Activated CD4-positive, alpha-beta T cell treated with anti-CD3 and anti-CD28 coated beads, Interleukin-2, amount 50 U/mL, for 16 hours (primary cell): ENCODE results near the gene PXT1.
"Not testable (repeated sequence)": the region's sequence is repeated elsewhere in the genome, so short reads cannot be mapped to it uniquely, and the experiment has no call there.

Experiments
- DNase-seq: peaks from one replicate; pipeline ENCODE4 v3.0.0-alpha.2; 2020

The PXT1 gene

DNA sequence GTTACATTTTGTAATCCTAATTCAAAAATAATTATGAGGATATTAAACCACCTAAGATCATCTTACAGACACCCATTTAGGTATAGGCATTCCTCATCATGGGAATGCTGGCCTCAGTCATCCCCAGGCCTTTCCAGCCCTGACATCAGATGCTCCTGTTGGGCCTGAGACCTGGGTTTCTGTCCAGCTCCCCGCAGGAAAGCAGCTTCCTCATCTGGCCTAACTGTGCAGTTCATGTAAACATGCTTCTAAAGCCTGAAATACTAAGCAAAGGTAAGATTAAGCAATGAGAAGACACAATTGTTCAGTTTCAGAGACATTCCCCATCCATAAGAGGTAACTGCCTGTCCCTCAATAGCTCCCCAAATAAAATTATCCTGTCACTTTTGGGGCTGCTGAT is 74.2 kb downstream of the PXT1 start:
- DNase-seq, result no peak

DNA sequence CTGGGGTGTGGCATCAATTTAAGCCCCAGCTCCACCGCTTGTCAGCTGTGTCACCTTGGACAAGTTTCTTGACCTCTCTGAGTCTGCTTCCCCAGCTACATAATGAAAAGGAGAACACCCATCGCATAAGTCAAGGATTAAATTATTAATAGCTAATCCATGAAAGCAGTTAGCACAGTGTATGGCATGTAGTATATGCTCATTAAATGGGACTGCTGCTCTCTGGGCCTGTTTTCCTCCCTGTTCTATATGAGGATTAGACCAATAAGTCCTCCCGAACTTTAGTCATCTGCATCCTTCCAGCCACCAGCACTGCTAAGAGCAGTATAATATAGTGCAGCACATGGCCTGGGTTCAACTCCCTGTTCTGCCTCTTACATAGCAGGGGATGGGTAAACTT is 74.9 kb downstream of the PXT1 start:
- DNase-seq, result no peak

DNA sequence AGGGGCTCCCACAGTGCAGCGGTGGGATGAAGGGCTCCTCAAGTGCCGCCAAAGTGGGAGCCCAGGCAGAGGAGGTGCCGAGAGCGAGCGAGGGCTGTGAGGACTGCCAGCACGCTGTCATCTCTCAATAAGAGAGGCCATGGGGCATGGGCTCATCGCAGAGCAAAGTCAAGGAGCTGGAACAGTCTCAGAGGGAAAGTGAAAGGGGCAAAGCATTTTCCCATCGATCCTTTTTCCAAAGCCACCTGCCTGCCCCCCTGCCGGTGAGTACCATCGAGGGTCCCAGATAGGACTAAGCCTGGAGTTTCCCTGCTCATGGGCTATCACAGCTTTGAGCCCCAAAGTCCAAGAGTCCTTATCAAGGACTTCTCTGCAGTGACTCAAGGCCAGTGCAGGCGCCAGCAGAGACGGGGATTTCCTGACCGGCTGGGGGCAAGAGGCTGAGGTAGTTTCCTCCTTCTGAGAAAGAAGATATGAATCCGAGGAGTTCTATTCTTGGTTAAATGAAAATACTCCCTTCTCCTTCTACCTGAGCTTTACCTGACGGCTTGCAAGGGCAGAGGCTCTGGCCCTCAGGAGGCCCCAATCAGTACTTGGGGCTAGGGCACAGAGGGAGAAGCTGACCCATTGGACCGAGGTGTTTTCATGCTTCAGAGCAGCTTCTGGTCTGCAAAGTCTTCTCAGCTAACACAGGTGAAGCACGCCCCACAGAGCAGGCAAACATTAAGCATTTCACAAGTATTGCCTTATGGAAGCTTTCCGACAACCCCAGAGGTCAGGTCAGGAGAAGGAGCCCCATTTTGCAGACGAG is 77.8 kb downstream of the PXT1 start:
- DNase-seq, result no peak

DNA sequence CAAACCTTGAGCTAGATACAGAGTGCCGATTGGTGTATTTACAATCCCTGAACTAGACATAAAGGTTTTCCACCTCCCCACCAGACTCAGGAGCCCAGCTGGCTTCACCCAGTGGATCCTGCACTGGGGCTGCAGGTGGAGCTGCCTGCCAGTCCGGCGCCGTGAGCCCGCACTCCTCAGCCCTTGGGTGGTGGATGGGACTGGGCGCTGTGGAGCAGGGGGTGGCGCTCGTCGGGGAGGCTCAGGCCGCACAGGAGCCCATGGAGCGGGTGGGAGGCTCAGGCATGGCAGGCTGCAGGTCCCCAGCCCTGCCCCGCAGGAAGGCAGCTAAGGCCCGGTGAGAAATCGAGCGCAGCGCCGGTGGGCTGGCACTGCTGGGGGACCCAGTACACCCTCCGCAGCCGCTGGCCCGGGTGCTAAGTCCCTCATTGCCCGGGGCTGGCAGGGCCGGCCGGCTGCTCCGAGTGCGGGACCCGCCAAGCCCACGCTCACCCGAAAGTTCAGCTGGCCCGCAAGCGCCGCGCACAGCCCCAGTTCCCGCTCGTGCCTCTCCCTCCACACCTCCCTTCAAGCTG is 78.5 kb downstream of the PXT1 start:
- not testable (repeated sequence) for DNase-seq

DNA sequence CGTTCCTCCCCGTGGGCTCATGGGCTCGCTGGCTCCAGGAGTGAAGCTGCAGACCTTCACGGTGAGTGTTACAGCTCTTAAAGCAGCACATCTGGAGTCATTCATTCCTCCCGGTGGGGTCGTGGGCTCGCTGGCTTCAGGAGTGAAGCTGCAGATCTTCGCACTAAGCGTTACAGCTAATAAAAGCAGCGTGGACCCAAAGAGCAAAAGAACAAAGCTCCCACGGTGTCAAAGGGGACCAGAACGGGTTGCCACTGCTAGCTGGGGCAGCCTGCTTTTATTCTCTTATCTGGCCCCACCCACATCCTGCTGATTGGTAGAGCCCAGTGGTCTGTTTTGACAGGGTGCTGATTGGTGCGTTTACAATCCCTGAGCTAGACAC is 79.3 kb downstream of the PXT1 start:
- DNase-seq, result not testable (repeated sequence)

DNA sequence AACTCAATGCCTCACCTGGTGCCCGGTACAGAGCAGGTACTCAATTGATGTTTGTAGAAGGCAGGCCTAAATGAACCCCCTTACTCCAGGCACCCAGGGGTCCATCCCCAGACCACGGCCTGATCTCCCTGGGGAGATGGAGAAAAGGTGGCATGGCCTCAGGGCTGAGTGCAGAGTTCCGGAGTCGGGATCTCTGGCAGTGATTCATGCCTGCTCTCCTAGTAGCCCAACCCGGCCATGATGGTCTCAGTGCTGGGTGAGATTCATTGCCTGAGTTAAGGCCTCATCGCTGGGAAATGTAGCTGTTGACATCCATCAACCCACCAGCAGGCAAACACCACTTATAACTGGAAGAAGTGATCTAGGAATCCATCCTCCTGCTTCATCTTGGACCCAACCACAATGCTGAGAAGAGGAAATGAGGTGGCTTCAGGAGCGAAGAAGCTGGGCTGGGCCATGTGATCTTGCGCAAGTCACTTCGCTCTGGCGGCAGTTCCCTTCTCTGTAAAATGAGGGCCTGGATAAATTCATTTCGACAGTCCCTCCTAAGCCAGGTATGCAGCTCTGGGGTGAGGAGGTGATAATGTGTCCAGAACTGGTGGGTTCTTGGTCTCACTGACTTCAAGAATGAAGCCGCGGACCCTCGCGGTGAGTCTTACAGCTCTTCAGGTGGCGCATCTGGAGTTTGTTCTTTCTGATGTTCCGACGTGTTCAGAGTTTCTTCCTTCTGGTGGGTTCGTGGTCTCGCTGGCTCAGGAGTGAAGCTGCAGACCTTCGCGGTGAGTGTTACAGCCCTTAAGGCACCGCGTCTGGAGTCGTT is 79.9 kb downstream of the PXT1 start:
- DNase-seq, result peak; percentile 23

DNA sequence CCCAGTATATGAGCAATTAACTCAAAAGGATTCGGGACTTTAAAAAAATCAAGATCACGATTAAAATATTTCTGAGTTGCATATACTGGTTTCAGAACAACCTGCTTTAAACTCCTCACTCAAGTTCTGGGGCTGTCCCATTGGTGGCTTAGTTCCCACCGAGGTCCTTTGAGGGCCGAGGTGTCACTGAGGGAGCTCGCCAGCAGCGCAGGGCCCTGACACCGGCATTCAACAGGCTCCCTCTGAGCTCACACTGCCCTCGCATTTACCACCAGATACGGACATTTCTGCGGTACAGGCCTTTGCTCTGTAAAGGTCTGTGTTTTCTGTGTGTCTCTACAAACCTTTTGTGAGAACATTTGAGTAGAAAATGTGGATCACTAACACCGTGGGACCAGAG is 81.6 kb downstream of the PXT1 start:
- no peak for DNase-seq

DNA sequence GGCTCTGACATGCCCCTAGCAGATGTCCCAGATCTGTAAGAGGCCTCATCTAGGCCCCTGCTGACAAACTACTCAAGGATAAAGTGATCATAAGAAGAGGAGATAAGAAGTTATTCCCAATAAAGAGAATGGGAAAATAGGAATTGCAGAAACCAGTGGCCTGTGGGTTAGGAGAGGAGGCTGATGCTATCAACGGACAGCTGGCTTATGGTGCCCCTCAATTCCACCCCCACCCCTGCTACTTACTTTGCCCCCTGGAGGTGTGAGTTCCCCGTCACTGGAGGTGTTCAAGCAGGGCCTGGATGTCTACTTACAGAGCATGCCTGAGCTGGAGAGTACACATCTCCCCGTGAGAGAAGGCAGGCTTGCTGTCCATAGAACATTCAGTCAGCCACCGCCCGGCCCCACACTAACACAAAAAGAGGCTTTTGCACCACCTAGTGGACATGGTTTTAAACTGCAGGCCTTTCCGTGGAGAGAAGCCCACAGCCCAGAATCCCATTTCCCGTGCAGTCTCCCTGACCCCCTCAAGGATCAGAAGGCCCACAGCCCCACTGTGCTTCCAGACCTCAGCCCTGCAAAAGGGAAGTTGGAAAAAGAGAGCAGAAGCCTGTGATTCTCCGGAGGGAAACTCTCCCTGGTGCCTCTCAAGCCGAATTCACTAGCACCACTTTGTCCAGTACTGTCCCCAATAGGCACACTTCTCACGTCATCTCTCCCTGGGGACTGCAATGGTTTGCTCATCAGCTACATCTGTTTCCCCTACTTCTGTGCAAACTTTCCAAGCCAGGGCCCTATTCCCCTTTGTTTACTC is 82.2 kb downstream of the PXT1 start:
- DNase-seq, result peak; percentile 75

DNA sequence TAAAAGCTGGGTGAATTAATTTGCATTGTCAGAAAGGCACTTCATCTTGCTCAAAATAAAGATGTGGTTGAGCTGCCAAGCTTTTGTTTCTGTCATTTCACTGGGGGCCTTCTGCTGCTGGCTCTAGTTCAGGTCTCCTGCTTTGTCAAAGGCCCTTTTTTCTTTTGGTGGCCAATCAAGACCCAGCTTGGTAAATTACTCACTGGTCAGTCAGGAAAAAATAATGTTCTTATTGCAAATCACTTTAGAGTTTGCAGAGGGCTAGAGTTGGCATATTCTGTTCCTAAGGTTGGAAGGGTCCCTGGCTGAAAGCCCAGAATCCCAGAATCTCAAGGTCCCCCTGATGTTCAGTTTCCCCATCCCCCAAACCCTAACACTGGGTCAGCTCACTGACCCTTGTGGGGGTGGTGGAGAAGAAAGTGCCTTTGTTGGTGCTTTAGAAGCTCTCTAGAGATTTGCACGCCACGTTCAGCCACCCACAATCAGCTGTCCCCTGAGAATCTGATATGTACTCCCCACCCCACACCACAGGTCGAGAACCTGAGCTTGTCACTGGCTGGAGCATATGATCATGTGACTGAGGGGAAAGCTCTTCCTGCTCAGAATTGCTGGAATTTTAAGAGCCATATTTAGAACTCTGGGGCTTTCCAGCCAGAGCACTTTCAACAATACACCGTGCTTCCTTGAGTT is 84.3 kb downstream of the PXT1 start:
- no peak for DNase-seq

DNA sequence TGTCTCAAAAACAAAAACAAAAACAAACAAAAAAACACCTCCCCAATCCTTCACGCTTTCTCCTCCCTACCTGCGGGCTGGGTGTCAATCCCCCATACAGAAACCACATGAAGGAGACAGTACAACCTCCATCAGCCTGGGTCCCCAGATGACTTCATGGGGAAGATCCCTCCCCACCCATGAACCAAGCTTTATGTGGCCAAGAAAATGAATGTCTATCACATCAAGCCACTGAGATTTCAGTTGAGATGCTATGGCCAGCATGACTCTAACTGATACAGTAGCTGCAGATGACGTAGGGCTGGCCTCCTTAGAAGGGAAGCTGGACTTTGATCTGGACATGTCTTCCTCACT is 84.8 kb downstream of the PXT1 start:
- DNase-seq, result peak; percentile 7

DNA sequence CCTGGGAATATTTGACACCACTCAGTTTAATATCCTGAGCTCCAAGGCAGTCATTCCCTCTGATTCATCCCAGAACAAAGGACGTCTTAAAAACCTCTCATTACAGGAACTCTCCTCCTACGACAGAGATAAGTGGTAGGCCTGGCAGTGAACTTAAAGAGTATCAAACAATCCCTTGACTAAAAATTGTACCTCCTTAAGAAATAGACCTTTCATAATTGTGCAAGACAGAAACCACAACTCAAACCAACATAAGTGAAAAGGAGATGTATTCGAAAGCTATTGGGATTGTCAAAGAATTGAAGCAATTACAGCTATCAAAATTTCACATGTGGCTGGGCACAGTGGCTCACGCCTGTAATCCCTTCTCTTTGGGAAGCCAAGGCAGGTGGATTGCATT is 86.8 kb downstream of the PXT1 start:
- DNase-seq, result peak; percentile 62

DNA sequence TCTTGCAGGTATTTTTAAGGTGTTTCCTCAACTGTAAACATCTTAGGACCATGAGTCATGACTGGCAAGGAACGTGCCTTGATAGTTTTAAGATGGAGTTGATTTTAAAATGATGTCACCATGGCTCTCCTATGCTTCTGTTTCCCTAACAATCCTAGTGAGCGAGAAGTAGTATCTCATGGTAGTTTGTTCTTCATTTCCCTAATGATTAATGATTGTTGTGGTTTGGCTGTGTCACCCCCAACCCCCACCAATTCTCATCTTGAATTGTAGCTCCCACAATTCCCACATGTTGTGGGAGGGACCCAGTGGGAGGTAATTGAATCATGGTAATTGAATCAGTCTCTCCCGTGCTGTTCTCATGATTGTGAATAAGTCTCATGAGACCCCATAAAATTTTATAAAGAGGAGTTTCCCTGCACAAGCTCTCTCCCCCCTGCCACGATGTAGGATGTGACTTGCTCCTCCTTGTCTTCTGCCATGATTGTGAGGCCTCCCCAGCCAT is 89.2 kb downstream of the PXT1 start:
- no peak for DNase-seq

DNA sequence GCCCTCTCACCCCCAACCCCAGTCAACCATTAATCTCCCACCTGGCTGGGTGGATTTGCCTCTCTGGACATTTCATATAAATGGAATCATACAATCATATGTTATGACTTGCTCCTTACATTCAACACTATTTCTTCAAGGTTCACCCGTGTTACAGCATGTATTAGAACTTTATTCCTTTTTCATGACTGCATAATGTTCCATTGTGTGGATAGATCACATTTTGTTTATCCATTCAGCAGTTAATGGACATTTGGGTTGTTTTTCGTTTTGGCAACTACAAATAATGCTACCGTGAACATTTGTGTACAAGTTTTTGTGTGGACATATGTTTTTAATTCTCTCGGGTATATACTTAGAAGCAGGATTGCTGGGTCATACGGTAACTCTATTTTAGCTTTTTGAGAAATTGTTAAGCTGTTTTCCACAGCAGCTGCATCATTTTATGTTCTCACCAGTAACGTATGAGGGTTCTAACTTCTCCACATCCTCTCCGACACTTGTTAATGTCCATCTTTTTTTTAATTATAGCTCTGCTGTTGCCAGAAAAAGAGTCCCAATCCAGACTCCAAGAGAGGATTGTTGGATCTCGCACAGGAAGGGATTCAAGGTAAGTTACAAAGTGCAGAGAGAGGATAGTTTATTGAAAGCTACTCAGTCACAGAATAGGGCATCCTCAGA is 90.0 kb downstream of the PXT1 start:
- no peak for DNase-seq

DNA sequence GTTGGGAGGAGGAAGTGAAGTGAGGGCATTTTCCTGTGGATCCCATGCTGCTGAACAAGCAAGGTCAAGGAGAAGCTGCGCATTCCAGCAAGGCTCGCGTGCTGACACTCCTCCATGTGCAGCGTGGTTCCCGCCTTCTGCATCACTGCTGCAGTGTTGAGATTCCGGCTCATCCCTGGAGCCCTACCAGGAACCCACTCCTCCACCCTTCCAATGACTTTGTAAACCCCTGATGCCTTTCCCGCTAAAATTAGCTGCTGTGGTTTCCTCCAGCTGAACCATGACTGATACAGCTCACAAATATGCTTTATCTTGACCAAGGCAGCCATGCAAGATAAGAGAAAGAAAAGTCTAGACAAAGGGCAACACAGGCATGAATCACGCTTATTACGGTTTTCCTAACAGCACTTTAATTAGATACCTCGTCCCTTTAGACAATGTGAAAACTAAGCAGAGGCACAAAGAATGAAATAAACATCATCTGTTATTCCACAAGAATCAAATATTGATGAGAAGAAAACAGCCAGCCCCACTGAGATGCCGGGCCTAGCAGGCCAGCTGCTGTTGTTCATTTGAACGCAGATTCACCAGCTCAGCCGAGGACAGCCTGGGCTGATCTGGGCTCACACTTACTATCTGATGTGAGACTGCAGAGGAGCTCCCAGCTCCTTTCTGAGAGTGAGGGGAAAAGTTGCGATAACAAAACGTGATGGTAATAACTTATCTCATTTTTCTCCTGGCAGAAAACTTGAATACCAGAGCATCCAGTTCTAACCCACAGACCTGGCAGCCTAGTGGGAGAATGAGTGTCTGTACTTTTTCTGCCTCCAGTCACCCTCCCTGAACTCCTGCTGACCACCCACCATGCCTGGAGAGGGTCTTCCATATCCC is 91.7 kb downstream of the PXT1 start:
- no peak for DNase-seq

DNA sequence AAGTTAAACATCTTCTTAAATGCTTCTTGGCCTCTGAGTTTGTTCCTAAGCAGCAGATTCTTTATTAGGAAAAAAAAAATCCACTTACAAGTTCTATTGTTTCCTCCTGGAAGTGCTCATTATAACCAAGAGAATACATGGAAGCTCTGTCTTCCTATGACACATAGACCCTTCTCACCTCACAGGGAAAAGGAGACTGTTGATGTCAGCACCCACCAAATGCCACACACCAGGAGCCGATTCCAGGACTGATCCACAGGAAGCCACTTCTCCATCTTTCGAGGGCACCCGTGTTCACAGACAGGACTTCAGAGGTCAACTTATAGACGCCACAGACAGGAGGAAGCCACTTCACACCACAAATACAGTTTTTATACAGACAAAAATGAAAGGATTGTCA is 92.6 kb downstream of the PXT1 start:
- DNase-seq, result no peak

DNA sequence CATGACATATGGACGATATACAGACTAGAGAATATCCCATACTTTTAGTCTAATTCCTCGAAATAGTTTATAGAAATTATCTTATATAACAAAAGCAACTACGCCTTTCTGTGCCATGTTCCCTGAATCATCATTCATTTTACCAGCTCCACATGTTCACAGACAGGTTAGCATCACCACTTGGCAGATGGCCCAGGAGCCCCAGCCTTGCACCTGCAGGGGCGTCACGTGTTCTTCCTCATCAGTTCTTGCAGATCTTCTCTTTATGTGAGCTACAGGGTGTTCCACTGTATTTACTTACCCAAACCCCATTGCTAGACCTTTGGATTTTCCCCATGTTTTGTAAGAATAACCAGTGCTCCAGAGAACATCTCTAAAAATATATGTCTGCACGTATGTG is 93.4 kb downstream of the PXT1 start:
- no peak for DNase-seq

DNA sequence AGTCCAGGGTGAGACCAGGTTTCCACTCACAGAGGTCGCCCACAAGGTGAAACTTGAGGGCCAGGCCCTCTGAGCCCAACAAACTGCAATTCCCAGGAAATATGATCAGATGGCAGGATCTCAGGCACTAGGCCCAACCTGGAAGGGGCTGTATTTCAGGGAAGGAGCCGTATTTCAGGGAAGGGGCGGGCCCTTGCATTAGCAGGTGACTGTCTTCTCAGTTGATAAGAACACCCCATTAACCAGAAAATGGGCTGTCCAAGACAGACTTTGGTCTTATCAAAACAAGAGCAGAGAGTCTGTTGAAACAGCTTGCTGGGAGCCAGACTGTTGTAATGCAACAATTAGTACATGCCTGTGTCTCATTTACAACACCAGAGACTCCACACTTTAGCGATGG is 95.0 kb downstream of the PXT1 start:
- DNase-seq, result no peak

DNA sequence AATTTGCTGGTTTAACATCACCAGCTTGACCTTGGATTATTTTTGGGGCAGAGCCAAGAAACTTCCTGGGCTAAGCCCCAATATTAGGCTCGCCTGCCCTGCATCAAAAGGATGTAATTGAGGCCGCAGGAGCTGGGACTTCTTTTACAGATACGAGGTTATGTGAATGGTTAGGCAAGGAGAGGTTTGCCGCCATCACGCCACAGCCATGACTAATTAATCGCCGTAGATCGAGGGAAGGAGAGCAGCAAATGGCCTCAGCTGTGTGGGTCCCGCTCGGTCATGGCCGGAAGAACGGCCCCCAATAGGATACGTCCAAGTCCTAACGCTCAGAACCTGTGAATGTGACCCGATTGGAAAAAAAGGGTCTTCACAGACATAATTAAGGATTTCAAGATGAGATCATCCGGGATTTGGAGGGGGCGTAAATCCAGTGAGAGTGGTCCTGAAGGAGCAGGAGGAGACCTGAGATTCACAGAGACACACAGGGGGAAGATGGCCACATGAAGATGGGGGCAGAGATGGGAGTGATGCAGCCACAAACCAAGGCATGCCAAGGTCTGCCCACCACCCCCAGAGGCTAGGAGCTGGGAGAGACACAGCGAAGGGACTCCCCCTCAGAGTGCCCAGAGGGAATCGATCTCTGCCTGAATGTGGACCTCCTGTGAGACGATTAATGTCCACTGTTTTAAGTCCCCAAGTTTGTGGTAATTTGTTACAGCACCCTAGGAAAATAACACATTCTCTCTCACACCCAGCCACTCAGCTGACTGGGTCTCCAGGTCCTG is 96.0 kb downstream of the PXT1 start:
- DNase-seq, result no peak

DNA sequence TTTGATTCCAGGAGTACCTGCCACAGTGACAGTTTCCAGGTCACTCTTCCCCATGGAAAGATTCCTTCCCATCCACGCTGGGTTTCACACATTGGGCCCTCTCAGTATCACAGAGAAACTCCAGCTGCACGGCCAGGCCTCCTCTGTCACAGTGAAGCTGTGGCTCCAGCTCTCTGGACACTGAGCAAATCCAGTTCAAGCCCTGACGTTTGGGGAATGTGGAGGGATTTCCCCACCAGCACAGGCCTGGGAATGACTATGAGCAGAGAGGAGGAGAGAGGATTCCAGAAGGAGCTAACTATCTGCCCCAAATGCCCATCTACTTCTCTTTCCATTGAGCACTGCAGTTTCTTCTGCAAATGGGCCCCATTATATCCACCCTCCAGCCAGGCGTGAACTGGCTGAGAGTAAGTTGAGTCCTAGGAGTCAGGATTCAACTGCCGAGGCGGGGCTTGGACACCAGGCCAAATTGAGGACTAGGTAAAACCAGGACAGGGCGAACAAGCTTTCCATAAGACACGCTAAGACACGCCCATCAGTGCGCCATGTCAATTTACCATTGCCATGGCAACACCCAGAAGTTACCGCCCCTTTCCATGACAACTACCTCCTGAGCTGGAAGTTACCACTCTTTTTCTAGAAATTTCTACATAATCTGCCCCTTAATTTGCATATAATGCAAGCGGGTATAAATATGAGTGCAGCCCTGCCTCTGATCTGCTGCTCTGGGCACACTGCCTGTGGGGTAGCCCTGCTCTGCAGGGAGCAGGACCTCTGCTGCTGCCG is 96.8 kb downstream of the PXT1 start:
- DNase-seq, result no peak
